Activated CD8-positive, alpha-beta T cell treated with anti-CD3 and anti-CD28 coated beads for 36 hours (primary cell): ENCODE results near the gene RIN1. TPM values are rescaled to one million over a fixed set of nuclear protein-coding genes. Genes with fewer than 3 reads are reported as not detected.
A peak's percentile ranks its signal among the peaks of the same experiment; 100 is the strongest.

Experiments
- ATAC-seq: fragments of 200-7000 bp; cut with Tn5 transposase; one replicate; pipeline ENCODE4 v1.10.0; 2021; ENCODE audit warnings: mild to moderate bottlenecking, moderate library complexity
- CTCF ChIA-PET: fragments of 350-600 bp; sonication (Branson Sonifier 250); formaldehyde crosslinking; loops from one replicate; lab custom pipeline; 2021; ENCODE audit warnings: antibody characterized with exemption; lab: Charles Lee
- POLR2A ChIA-PET: fragments of 350-600 bp; sonication (Branson Sonifier 250); formaldehyde crosslinking; loops from one replicate; lab custom pipeline; 2021; ENCODE audit warnings: antibody characterized with exemption; lab: Charles Lee
- DNase-seq: peaks from one replicate; pipeline ENCODE4 v3.0.0-alpha.2; 2020
- H3K27ac Mint-ChIP-seq: one replicate; pipeline ENCODE4 v1.8.0; 2021; ENCODE audit warnings: mild to moderate bottlenecking, mixed read lengths
- H3K27me3 Mint-ChIP-seq: one replicate; pipeline ENCODE4 v1.8.0; 2021; ENCODE audit warnings: mixed read lengths
- H3K36me3 Mint-ChIP-seq: one replicate; pipeline ENCODE4 v1.8.0; 2021; ENCODE audit warnings: low read depth, mixed read lengths
- H3K4me1 Mint-ChIP-seq: one replicate; pipeline ENCODE4 v1.8.0; 2021; ENCODE audit warnings: low read depth, mixed read lengths
- H3K4me3 Mint-ChIP-seq: one replicate; pipeline ENCODE4 v1.8.0; 2021; ENCODE audit warnings: mild to moderate bottlenecking, moderate library complexity, mixed read lengths
- H3K9me3 Mint-ChIP-seq: one replicate; pipeline ENCODE4 v1.8.0; 2021; ENCODE audit warnings: mixed read lengths
- CTCF ChIP-seq: fragments of 200-600 bp; IDR thresholded peaks from one replicate; pipeline ENCODE4 v1.8.0; 2022; ENCODE audit warnings: antibody characterized with exemption, mild to moderate bottlenecking
- intact Hi-C: fragments of 100-400 bp; cut with micrococcal nuclease; formaldehyde crosslinking; loops from one replicate; pipeline ENCODE4 v1.10.0; 2022
- total RNA-seq, 2 experiments: library from RNA; stranded (reverse); gene quantifications; one replicate each; pipeline ENCODE4 v1.2.3, GENCODE V29; 2021

Gene RIN1
- total RNA-seq, 2 experiments from 2014 or later = 1.1 to 1.6 TPM

- no peak for ATAC-seq
- ChIA-PET CTCF (interaction anchor here (1.6 to 1.9 kb wide), 2 partner anchors 48 to 50 kb away, joined by 3 to 5 read pairs; no protein-coding TSS in a partner anchor), POLR2A (interaction anchor here (0.5 to 1.2 kb wide), 5 partner anchors 10 to 52 kb away, joined by 3 to 5 read pairs (median 4); no protein-coding TSS in a partner anchor)
- H3K27me3 Mint-ChIP-seq = no peaks in the 10 kb centered on the region
- no peak for DNase-seq
- no peak overlapping the region for H3K4me3 Mint-ChIP-seq
- H3K4me1 Mint-ChIP-seq = peaks cover 42% of the 10 kb centered on the region
- no peak for TF ChIP-seq CTCF
- no peaks in the 10 kb centered on the region for H3K9me3 Mint-ChIP-seq
- peaks cover 35% of the 10 kb centered on the region for H3K36me3 Mint-ChIP-seq
- intact Hi-C loops = no loop called here
- H3K27ac Mint-ChIP-seq = peak overlapping the region; percentile 59
Observed at GRCh38 chr11:66338276-66339161, 2.3 kb upstream of the RIN1 start.

GRCh38 chr11:66337103-66337899 lies 1.1 kb upstream of the RIN1 start:
- H3K36me3 Mint-ChIP-seq = peaks cover 31% of the 10 kb centered on the region
- H3K4me1 Mint-ChIP-seq = peaks cover 33% of the 10 kb centered on the region
- ChIA-PET POLR2A (interaction anchor here (0.8 to 4.7 kb wide), 6 partner anchors 8 to 22 kb away, joined by 3 to 38 read pairs (median 4); partner anchors contain the start of genes BRMS1 and CD248), CTCF (interaction anchor here (0.9 to 8.7 kb wide), 6 partner anchors 8 to 115 kb away, joined by 3 to 133 read pairs (median 6); partner anchors contain the start of genes BRMS1 and CD248)
- no peak for TF ChIP-seq CTCF
- H3K27ac Mint-ChIP-seq = peak overlapping the region; percentile 85
- ATAC-seq (no peak), DNase-seq (no peak)
- H3K27me3 Mint-ChIP-seq = no peaks in the 10 kb centered on the region
- peak overlapping the region; percentile 66 for H3K4me3 Mint-ChIP-seq
- intact Hi-C loops = no loop called here
- no peaks in the 10 kb centered on the region for H3K9me3 Mint-ChIP-seq

- peaks cover 23% of the 10 kb centered on the region for H3K36me3 Mint-ChIP-seq
- no peak for TF ChIP-seq CTCF
- DNase-seq (peak; percentile 24), ATAC-seq (peak; percentile 3)
- intact Hi-C loops = no loop called here
- peak overlapping the region; percentile 85 for H3K27ac Mint-ChIP-seq
- CTCF ChIA-PET = interaction anchor here (0.7 to 8.7 kb wide), 10 partner anchors 9 to 113 kb away, joined by 3 to 133 read pairs (median 5); partner anchors contain the start of genes BRMS1 and CD248
- POLR2A ChIA-PET = interaction anchor here (1.6 to 4.7 kb wide), 5 partner anchors 9 to 36 kb away, joined by 5 to 38 read pairs (median 7); partner anchors contain the start of genes B4GAT1, BRMS1, CD248 and SLC29A2
- H3K4me3 Mint-ChIP-seq = peak overlapping the region; percentile 66
- peaks cover 33% of the 10 kb centered on the region for H3K4me1 Mint-ChIP-seq
- no peaks in the 10 kb centered on the region for H3K9me3 Mint-ChIP-seq
- H3K27me3 Mint-ChIP-seq = no peaks in the 10 kb centered on the region
Observed at GRCh38 chr11:66335531-66336233, 552 bp downstream of the RIN1 start.

GRCh38 chr11:66334605-66335442 lies 1.4 kb downstream of the RIN1 start:
- Mint-ChIP-seq H3K9me3 (no peaks in the 10 kb centered on the region), H3K27ac (peak overlapping the region; percentile 76), H3K4me1 (peaks cover 33% of the 10 kb centered on the region), H3K27me3 (no peaks in the 10 kb centered on the region), H3K36me3 (peaks cover 23% of the 10 kb centered on the region), H3K4me3 (no peak overlapping the region)
- ATAC-seq (no peak), DNase-seq (peak; percentile 25)
- intact Hi-C loops = no loop called here
- no peak for TF ChIP-seq CTCF
- POLR2A ChIA-PET = interaction anchor here (1.4 to 4.7 kb wide), 6 partner anchors 8 to 46 kb away, joined by 3 to 38 read pairs (median 7); partner anchors contain the start of genes B4GAT1, BRMS1, CD248 and SLC29A2
- CTCF ChIA-PET = interaction anchor here (0.7 to 8.7 kb wide), 8 partner anchors 9 to 112 kb away, joined by 3 to 133 read pairs (median 4); partner anchors contain the start of genes CD248 and NPAS4
